Ishikawa (cell line): ENCODE results near the gene EDEM1.

Experiments
- CEBPB ChIP-seq: IDR thresholded peaks from 2 replicates; pipeline ENCODE4 v1.6.1; 2012
- CREB1 ChIP-seq: IDR thresholded peaks from 2 replicates; pipeline ENCODE4 v1.6.1; 2012; ENCODE audit warnings: low read depth
- EGR1 ChIP-seq: IDR thresholded peaks from 2 replicates; pipeline ENCODE4 v1.6.1; 2012
- EP300 ChIP-seq: IDR thresholded peaks from 2 replicates; pipeline ENCODE4 v1.6.1; 2012; ENCODE audit warnings: borderline replicate concordance
- FOXM1 ChIP-seq: IDR thresholded peaks from 2 replicates; pipeline ENCODE4 v1.6.1; 2012; ENCODE audit warnings: low read depth, borderline replicate concordance
- NFIC ChIP-seq: IDR thresholded peaks from 2 replicates; pipeline ENCODE4 v1.6.1; 2012
- RAD21 ChIP-seq: IDR thresholded peaks from 2 replicates; pipeline ENCODE4 v1.6.1; 2012; ENCODE audit warnings: low read depth
- TAF1 ChIP-seq: IDR thresholded peaks from 2 replicates; pipeline ENCODE4 v1.6.1; 2012; ENCODE audit warnings: low read depth, mild to moderate bottlenecking
- TCF12 ChIP-seq: IDR thresholded peaks from 2 replicates; pipeline ENCODE4 v1.6.1; 2012; ENCODE audit warnings: low read depth
- TEAD4 ChIP-seq: IDR thresholded peaks from 2 replicates; pipeline ENCODE4 v1.6.1; 2012
- YY1 ChIP-seq: IDR thresholded peaks from 2 replicates; pipeline ENCODE4 v1.6.1; 2012; ENCODE audit warnings: low read depth
- ZBTB7A ChIP-seq: IDR thresholded peaks from 2 replicates; pipeline ENCODE4 v1.6.1; 2012; ENCODE audit warnings: low read depth
- TF ChIP-seq, protein P1 (sequence below): IDR thresholded peaks from 2 replicates; pipeline ENCODE4 v1.6.1; 2012; ENCODE audit warnings: low read depth, mild to moderate bottlenecking
- TF ChIP-seq, protein P2 (sequence below): IDR thresholded peaks from 2 replicates; pipeline ENCODE4 v1.6.1; 2012
- TF ChIP-seq, protein P3 (sequence below): IDR thresholded peaks from 2 replicates; pipeline ENCODE4 v1.6.1; 2012

EDEM1 gene

DNA sequence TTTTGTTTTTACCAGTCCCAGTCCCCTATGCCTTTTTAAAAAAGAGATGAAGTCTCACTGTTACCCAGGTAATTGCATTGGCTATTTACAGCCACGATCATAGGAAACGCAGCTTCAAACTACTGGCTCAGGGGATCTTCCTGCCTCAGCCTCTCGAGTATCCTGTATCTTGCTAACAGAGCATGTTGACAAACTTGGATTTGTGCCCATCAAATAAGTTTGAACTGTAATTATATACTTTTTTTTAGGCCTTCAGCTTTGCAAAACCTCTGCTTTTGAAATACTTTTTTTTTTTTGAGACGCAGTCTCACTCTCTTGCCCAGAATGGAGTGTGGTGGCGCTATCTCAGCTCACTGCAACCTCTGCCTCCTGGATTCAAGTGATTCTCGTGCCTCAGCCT, 3.0 kb upstream of the EDEM1 start:
- TF ChIP-seq EP300 (no peak), CREB1 (no peak), YY1 (no peak), RAD21 (no peak), NFIC (no peak), EGR1 (no peak), CEBPB (no peak), TAF1 (no peak), TEAD4 (no peak), ZBTB7A (no peak), FOXM1 (no peak), TCF12 (no peak)
- TF ChIP-seq, protein P1, sequence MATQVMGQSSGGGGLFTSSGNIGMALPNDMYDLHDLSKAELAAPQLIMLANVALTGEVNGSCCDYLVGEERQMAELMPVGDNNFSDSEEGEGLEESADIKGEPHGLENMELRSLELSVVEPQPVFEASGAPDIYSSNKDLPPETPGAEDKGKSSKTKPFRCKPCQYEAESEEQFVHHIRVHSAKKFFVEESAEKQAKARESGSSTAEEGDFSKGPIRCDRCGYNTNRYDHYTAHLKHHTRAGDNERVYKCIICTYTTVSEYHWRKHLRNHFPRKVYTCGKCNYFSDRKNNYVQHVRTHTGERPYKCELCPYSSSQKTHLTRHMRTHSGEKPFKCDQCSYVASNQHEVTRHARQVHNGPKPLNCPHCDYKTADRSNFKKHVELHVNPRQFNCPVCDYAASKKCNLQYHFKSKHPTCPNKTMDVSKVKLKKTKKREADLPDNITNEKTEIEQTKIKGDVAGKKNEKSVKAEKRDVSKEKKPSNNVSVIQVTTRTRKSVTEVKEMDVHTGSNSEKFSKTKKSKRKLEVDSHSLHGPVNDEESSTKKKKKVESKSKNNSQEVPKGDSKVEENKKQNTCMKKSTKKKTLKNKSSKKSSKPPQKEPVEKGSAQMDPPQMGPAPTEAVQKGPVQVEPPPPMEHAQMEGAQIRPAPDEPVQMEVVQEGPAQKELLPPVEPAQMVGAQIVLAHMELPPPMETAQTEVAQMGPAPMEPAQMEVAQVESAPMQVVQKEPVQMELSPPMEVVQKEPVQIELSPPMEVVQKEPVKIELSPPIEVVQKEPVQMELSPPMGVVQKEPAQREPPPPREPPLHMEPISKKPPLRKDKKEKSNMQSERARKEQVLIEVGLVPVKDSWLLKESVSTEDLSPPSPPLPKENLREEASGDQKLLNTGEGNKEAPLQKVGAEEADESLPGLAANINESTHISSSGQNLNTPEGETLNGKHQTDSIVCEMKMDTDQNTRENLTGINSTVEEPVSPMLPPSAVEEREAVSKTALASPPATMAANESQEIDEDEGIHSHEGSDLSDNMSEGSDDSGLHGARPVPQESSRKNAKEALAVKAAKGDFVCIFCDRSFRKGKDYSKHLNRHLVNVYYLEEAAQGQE = no peak
- TF ChIP-seq, protein P2, sequence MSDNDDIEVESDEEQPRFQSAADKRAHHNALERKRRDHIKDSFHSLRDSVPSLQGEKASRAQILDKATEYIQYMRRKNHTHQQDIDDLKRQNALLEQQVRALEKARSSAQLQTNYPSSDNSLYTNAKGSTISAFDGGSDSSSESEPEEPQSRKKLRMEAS = no peak
- TF ChIP-seq, protein P3, sequence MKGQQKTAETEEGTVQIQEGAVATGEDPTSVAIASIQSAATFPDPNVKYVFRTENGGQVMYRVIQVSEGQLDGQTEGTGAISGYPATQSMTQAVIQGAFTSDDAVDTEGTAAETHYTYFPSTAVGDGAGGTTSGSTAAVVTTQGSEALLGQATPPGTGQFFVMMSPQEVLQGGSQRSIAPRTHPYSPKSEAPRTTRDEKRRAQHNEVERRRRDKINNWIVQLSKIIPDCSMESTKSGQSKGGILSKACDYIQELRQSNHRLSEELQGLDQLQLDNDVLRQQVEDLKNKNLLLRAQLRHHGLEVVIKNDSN = no peak

DNA sequence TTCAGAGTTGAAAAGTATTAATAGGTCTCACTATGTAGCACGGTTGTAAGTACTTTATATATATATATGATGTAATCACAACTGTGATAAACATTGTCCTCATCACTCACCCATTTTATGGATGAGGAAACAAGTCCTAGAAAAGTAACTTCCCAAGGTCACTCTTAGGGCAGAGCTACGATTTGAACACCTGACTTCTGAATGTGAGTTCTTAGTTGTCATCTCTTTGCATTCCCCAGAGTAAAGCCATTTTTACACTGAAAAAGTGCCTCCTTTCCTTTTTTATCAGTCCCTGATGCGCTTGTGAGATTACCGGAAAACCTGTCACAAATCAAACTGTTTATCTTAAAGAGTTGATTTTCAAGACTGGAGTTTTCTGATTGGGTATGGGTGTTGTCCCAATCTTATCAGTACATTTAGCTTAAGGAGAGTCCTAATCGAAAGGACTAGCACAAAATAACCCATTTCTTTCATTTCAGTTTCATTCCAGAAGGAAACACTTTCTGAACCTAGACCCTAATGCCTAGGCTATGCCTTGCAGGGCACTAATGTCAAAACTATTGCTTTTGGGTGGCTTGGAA, 2.3 kb upstream of the EDEM1 start:
- TF ChIP-seq EP300 (no peak), EGR1 (no peak), TAF1 (no peak), FOXM1 (no peak), TEAD4 (no peak), CEBPB (no peak), YY1 (no peak), ZBTB7A (no peak)
- TF ChIP-seq, protein P2 = no peak

DNA sequence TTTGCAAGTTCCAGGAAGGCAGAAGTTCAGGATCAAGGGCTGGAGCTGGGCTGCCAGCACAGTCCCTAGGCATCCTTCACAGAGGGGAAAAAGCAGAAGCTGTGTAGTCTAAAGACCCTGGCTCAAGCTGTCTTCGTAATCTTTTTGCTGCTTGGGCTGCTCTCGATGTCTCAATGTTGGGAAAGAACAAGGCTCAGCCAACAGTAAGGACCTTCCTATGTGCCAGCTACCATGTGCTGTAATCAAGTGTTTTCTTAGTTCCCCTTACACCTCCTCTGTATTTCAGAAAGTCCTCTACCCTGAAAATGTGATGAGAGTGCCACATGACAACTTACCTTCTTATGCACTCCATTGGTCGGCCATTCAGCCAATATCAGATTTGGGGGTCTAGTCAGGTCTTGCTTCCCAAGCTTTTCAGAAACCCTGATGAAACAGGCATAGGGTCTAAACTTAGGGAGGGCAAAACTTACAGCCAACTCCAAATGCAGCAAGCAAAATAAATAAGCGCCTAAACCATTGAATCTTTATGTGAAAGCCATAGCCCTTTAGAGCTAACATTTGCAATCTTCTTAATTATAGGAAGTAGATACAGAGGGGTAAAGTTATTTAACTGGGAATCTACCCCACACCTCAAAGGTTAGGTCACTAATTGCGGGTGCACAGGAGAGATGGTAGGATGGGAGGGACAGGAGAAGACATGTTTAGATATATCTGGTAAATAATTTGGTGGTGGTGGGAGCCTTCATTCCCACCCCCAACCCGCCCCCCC, 1.2 kb upstream of the EDEM1 start:
- no peak for TF ChIP-seq TCF12
- TF ChIP-seq, protein P3 = no peak
- TF ChIP-seq TEAD4 = no peak
- TF ChIP-seq EP300 = no peak
- no peak for TF ChIP-seq CREB1
- no peak for TF ChIP-seq FOXM1
- TF ChIP-seq RAD21 = no peak
- no peak for TF ChIP-seq NFIC
- TF ChIP-seq EGR1 = no peak
- TF ChIP-seq CEBPB = no peak
- TF ChIP-seq TAF1 = no peak
- TF ChIP-seq YY1 = no peak
- TF ChIP-seq, protein P1 = no peak
- TF ChIP-seq, protein P2 = no peak
- TF ChIP-seq ZBTB7A = no peak

DNA sequence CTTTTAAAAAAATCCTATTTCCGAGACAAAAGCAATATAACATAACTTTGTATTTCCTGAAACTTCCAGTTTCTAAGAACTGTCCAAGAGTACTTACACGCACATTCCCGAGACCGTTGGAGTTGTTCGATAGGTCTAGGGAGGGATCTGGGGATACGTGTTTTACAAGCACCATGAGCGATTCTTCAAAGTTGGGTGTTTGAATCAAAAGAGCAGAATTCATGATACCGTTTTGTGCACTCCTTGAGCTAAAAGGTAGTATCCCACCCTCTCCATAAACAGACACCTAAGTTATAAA, 700 bp upstream of the EDEM1 start:
- no peak for TF ChIP-seq CREB1
- no peak for TF ChIP-seq YY1
- TF ChIP-seq ZBTB7A = no peak
- no peak for TF ChIP-seq TCF12
- TF ChIP-seq RAD21 = no peak
- TF ChIP-seq, protein P1 = no peak
- TF ChIP-seq, protein P3 = no peak
- no peak for TF ChIP-seq CEBPB
- TF ChIP-seq NFIC = no peak
- TF ChIP-seq, protein P2 = no peak
- TF ChIP-seq EGR1 = no peak
- no peak for TF ChIP-seq TAF1
- TF ChIP-seq TEAD4 = no peak
- no peak for TF ChIP-seq FOXM1
